TTC549 (cell line): ENCODE data around the gene PCNX1.
A peak's percentile ranks its signal among the peaks of the same experiment; 100 is the strongest.
"Not testable (repeated sequence)": the region's sequence is repeated elsewhere in the genome, so short reads cannot be mapped to it uniquely, and the experiment has no call there.

ENCODE experiments used
- FAIRE-seq: peaks from 2 replicates; lab custom pipeline; 2012; peaks lifted over from hg19 to GRCh38; lab: Jason Lieb, UNC

The PCNX1 gene

DNA sequence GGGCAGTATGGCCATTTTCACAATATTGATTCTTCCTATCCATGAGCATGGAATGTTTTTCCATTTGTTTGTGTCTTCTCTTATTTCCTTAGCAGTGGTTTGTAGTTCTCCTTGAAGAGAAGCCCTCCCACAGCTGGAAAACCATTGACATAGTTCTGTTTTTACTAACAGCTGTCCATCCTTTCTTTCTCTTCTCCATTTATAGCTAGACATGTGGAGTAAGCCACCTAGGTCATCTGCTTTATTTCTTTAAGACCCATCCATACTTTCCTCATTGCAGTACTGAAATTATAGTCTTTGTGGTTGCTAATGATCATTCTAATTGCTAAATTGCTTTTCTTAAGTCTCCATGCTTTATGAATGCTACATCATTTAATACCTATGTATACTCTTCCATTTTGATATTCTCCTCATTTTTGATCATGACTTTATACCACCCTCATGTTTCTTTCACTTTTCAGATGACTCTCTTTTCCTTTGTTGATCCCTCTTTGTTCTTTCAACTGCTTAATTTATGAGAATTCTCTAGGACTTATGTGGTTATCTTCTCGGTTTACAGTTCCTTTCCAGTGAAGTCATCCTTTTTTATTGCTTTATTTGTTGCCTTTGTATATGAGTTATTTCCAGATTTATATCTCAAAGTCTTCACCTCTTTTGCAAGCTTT, 114.2 kb downstream of the PCNX1 start:
- FAIRE-seq, result no peak

DNA sequence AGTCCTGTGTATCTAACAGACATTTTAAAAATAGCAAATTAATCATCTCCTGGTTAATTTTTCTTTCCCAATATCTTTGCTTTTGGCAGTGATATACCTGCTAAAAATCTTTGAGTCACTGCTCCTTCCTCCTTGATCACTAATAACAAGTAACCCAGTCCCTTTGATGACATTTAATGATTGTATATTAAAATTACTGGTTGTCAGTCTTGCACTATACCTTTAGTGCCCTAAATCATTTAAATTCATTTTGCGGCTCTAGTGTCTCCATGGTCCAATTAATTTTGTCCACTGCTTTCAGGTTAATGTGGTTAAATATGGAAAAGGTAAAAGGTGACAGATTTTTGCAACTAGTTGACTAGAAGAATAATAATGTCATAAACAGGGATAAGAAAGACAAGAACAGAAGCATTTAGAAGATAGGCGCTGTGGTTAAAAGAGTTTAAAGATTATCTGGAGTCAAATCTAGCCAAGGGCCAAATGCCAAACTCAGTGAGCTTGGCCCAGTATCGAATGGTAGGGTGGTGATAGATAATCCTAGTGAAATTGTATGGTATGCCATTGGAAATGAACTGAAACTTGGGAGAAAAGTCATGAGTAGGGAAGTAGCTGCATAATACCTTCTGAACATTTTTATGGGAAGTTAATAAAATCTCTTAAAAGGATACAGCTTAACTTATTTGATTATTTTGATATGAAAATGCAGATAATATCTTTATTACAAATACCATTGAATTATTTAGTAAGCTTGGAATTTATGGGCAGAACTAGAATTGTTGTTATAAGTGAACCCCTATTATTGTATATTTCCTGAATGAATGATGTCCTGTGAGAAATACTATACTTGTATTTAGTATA, 115.0 kb downstream of the PCNX1 start:
- FAIRE-seq, result no peak

DNA sequence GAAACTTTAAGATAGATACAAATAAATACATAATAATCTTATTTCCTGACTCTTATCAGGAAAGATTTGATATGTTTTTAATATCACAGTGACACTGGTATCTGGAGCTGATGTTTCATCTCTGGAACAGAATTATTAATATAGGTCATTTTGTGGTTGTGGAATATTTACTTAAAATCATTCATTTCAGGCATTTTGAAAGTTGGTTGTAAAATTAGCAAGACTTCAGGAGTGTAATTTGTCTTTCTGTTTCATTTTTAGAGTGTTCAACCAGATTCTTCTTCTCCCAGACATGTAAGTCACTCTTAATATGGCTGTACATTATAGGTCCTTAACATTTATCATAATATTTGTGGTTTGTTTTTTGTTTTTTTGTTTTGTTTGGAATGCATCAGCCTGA, 115.7 kb downstream of the PCNX1 start:
- no peak for FAIRE-seq

DNA sequence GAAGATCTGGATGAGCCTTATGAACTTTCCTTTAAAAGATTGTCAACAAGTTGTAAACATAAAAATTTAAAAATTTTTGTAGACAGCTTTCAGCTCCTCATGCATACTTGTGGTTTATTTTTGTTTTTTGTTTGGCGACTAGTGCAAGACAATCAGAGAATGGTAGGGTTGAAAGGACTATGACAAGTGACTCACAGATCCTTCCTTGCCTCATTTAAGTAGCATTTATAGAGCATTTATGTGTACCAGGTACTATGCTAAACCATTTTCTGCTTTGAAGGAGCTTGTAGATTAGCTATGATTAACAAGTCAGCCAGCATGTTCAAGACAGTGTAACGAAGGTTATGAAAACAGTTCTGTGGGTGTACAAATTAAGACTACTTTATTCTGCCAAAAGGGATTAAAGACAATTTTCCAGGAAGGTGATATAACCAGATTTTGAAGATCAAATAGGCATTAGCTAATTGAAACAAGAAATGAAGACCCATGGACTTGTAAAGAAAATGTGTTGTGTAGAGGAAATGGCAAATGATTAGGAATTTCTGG, 122.0 kb downstream of the PCNX1 start:
- no peak for FAIRE-seq

DNA sequence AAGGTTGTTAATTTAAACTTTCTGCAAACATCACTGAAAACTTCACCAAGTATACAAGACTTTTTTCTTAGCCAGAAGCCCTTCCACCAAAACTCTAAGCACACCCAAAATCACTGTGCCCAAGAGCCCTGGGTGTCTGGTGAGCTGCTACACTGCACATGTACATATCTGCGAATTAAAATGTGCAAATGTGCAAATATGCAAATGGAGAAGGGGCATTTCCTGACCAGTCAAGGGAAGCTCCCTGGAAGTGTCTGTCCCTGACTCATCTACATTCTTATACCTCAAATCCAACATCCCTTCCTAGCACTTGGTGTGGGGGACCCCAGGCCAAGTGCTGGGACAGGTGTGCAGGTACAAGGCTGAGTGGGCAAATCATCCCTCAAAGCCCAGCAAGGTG, 123.7 kb downstream of the PCNX1 start:
- FAIRE-seq, result no peak

DNA sequence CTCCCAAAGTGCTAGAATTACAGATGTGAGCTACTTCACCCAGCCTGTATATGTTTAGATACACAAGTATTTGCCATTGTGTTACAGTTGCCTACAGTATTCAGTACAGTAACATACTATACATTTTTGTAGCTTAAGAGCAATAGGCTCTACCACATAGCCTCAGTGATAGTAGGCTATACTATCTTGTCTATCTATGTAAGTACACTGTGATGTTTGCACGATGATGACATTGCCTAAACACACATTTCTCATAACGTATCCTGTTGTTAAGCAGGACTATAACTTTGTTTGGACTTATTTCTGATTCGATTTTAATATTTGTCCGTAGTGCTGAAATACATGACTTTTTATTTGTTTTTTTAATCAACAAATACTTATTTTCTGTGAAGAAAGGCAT, 129.2 kb downstream of the PCNX1 start:
- no peak for FAIRE-seq

DNA sequence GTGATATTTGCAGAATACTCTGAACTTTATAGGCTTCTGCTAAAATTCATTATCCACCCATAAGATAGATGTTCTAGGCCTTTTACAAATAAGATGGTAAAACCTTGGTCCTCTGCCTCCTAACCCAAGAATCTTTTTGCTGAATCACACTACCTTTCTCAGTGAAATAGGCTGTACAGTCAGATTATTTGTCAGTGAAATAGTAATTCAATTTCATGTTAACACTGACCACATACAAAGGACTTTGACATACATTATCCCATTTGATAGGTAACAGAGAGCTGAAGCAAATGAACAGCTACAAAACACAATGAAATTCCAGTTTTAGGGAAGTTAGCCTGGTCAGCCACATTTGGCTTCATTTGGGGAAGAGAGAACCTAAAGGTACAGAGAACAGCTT, 141.1 kb downstream of the PCNX1 start:
- no peak for FAIRE-seq

DNA sequence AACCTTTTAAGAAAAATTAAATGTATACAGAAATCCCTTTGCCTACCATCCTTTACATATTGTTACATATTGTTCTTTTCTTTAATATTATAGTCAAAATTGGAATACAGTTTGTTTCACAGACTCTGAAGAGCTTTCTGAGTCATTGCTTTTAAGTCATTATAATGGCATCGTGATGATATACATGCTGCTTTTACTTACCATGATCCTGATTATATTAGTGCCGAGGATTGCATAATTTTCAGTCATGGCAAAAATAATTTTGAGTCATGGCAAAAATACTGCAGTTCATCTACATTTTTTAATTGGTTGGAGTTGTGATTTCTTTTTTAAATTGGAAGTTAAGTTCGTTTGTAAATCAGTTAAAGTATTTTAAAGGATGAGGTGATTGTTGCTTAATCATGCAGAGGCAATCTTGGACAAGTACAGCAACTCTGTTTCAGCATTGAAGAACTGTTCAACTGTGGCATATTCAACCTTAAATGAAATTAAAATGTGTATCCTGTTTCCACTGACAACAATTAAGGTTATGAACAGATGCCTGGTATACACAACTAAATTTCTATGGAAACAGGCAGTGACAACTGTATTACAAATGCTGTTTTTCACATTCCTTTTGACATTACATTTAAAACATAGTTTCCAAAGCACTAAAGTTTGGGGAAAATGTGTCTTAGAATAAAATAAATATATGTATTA, 142.3 kb downstream of the PCNX1 start:
- no peak for FAIRE-seq

DNA sequence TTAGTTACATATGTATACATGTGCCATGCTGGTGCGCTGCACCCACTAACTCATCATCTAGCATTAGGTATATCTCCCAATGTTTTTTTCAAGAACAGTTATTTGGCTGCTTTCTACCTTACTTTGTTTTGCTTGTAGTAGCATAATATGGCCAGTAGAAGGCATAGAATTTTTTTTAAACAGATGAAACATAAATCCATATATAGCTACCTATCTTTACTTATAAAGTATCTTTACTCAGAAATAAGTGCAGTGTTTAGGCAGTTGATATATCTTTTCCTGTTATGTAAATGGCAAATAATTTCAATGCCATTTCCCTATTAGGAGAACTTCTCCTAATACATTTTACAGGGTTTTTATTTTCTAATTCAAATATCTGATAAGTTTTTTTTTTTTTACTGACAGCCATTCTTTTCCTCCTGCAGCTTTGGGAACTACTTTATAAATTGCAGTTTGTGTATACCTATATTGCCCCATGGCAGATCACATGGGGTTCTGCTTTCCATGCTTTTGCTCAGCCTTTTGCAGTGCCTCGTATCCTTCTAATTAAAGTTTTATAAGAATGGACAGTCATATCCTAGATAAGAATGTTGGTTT, 143.1 kb downstream of the PCNX1 start:
- FAIRE-seq, result peak; percentile 40

DNA sequence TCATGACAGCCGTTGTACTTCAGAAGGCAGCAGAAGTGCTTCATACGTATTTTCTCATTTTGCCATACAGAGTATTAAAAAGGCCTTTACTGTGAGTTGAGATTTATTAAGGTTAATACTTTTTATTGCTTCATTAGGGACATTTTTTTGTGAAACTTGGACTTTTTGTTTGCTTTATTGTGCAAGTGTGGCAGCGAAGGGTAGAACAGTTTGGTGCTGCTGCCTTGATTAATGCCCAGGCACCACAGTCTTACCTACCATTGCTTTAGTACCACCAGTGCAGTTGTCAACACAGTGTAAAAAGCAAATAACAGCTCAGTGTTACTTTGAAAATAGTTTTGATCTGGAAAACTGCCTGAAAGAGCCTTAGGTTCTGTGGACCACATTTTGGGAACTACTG, 147.4 kb downstream of the PCNX1 start:
- no peak for FAIRE-seq

DNA sequence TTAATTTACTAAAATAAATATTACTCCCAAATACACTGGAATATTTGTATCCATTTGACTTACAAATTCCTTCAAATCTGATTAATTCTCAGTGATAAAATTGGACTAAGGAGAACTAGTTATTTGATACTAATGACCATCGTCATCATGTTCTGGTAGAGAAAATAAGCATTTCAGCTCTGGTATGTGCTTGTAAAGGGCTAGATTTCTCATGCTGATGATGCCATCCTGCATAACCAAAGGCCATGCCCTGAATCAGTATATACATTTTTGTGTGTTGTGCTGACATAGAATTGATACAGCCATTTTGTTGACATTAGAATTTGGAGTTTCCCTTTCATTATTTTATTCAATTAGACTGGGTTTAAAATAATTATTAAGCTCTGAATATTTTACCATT, 148.9 kb downstream of the PCNX1 start:
- FAIRE-seq, result no peak

DNA sequence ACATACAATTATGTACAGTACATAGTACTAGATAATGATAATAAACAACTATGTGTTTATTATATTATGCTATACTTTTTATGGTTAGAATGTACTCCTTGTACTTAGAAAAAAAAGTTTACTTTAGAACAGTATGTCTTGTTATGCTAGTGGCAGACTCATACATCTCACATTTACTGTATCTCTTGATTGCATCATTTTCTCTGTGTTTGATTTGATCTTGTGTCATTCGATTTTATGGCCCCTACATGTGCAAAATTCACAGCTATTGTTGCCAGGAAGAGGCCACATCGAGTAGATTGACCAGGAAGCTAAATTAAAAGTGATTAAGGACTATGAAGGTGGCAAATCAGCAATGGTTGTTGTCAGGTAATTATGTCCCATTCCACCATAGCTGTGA, 153.0 kb downstream of the PCNX1 start:
- no peak for FAIRE-seq

DNA sequence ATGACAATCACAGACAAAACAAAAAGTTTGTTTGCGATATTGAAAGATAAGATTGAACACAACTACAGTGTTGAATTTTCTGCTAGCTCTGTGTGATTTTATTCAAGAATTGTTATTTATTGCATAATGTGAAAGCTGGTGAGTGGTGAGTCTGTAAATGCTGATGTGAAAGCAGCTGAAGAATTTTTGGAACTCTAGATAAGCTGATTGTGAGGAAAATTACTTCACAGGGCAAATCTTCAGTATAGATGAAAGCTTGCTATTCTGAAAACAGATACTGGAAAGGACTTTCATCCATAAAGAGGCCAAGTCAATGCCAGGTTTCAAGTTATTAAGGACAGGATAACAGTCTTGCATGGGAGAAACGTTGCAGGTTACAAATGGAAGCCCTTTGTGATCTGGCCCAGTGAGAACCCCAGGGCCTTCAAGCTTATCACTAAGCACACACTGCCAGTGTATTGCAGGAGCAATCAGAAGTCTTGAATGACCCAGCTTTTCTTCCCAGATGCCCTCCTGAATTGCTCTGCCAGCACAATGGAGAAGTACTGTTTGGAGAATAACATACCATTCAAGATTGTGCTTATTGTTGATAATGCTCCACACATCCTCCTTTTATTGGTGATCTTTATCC, 153.7 kb downstream of the PCNX1 start:
- no peak for FAIRE-seq

DNA sequence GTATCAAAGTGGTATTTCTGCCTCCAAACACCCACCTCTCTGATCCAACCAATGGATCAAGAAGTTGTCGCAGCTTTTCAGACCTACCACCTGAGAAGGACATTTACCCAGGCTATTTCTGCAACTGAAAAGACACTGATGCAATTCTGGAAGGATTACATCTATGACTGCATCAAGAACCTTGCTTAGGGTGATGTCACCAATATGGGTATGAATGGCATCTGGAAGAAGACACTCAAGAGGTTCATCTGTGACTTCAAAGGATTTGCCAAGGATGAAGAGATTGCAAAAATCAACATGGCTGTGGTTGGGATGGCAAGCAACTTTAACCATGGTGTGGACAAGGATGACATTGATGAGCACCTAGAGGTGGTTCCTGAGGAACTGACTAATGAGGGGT, 154.2 kb downstream of the PCNX1 start:
- no peak for FAIRE-seq

DNA sequence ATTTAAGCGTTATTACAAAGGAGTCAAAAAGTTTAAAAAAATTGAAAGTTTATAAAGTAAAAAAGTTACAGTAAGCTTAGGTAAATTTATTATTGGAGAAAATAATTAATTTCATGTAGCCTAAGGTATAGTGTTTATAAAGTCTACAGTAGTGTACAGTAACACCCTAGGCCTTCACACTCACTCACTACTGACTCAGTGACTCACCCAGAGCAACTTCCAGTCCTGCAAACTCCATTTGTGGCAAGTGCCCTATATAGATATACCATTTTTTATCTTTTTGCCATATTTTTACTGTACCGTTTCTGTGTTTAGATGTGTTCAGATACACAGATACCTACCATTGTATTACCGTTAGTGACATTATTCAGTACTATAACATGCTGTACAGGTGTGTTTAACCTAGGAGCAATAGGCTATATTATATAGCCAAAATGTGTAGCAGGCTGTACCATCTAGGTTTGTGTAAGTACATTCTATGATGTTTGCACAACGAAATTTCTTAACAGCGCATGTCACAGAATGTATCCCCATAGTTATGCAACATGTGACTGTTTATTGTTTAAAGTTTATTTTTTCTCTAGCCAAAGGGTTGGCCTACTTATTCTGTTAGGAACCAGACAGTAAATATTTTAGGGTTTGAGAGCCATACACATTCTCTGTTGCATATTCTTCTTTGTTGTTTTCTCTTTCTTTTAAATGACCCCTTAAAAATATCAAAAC, 155.5 kb downstream of the PCNX1 start:
- no peak for FAIRE-seq

DNA sequence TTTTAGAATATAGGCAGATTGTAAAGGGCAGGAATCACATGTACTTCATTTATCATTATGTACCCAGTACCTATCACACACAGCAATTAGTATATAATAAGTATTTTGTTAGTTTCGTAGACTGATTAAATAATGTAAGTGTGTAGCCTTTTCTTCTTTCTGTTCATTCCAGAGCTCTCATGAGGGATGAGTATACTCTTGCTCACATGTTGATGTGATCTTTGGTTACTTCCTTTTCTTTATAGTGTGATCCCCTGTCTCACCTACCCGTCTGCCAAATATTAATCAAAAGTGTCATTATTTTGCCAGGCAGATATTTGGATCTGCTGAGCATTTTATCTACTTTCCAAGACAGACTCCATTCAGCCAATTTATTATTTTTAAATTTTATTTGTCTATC, 156.1 kb downstream of the PCNX1 start:
- no peak for FAIRE-seq

DNA sequence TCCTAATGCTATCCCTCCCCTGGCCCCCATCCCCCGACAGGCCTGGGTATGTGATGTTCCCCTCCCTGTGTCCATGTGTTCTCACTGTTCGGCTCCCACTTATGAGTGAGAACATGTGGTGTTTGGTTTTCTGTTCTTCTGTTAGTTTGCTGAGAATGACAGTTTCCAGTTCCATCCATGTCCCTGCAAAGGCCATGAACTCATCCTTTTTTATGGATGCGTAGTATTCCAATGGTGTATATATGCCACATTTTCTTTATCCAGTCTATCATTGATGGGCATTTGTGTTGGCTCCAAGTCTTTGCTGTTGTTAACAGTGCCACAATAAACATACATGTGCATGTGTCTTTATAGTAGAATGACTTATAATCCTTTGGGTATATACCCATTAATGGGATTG, 157.5 kb downstream of the PCNX1 start:
- not testable (repeated sequence) for FAIRE-seq

DNA sequence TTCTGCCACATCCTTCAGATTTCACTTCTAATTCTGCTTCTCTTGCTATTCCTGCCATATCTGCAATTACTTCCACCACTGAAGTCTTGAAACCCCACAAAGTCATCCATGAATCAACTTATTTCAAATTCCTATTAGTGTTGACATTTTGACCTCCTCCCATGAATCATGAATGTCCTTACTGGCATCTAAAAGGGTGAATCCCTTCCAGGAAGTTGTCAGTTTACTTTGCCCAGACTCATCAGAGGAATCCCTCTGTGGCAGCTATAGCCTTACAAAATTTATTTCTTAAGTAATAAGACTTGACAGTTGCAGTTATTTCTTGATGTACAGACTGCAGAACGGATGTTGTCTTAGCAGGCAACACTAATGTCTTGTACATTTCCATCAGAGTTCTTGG, 162.9 kb downstream of the PCNX1 start:
- FAIRE-seq, result no peak

DNA sequence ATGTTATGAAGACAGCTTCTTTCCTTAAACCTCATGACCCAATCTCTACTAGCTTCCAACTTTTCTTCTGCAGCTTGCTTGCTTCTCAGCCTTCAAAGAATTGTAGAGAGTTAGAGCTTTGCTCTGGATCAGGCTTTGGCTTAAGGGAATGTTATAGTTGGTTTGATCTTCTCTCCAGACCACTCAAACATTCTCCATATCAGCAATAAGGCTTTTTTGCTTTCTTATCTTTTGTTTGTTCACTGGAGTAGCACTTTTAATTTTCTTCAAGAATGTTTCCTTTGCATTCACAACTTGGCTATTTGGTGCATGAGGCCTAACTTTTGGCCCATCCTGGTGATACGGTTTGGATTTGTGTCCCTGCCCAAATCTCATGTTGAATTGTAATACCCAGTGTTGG, 163.8 kb downstream of the PCNX1 start:
- FAIRE-seq, result no peak

DNA sequence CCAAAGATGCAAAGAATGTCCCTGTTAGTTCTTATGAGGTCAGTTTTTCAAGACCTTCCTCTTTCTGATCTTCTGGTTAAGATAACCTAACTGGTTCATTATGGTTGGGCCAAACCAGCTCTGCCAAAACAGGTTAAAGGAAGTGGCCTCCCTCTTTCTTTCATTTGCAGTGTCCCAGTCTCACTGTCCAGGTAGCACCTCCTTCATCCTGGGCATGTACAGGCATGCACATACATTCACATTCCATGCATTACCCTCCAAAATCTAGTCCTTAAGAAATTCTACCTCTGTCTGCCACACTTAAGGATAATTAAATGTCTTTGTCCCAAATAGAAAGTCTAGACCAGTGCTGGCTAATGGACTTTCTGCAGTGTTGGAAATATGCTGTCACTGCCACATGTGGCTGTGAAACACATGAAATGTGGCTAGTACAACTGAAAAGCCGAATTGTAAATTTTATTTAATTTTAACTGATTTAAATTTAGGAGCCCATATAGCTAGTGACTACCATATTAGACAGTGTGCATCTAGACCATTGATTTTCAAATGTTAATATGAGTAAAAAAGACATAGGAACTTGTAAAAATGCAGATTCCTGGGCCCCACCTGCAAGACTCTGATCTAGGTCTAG, 169.3 kb downstream of the PCNX1 start:
- no peak for FAIRE-seq

DNA sequence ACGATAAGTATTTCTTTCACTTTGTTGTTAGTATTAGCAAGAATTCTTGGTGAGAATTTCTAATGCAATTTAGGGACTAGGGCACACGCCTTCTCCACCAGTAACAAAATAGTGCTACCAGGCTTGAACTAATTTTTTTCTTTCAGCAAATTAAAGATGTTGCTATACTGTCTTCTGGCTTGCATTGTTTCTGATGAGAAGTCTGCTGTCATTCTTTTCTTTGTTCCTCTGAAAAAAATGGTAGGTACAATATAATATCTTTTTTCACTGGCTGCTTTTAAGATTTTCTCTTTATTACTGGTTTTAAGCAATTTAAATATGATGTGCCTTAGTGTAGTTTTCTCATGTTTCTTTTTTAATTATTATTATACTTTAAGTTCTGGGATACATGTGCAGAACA, 171.2 kb downstream of the PCNX1 start:
- FAIRE-seq, result no peak
